Activated CD4-positive, alpha-beta memory T cell treated with anti-CD3 and anti-CD28 coated beads for 36 hours (primary cell): ENCODE data around the gene TNFRSF13B. TPM values are rescaled to one million over a fixed set of nuclear protein-coding genes. Genes with fewer than 3 reads are reported as not detected.
"Not testable (repeated sequence)": the region's sequence is repeated elsewhere in the genome, so short reads cannot be mapped to it uniquely, and the experiment has no call there.

ENCODE experiments used
- CTCF ChIA-PET: fragments of 350-600 bp; sonication (Branson Sonifier 250); formaldehyde crosslinking; loops from one replicate; lab custom pipeline; 2021; ENCODE audit warnings: antibody characterized with exemption, inconsistent platforms; lab: Charles Lee
- POLR2A ChIA-PET: fragments of 350-600 bp; sonication (Branson Sonifier 250); formaldehyde crosslinking; loops from one replicate; lab custom pipeline; 2021; ENCODE audit warnings: antibody characterized with exemption; lab: Charles Lee
- DNase-seq: peaks from one replicate; pipeline ENCODE4 v3.0.0-alpha.2; 2020
- H3K27ac Mint-ChIP-seq: one replicate; pipeline ENCODE4 v1.8.0; 2021; ENCODE audit warnings: mixed read lengths
- H3K27me3 Mint-ChIP-seq: one replicate; pipeline ENCODE4 v1.8.0; 2021; ENCODE audit warnings: mixed read lengths
- H3K36me3 Mint-ChIP-seq: one replicate; pipeline ENCODE4 v1.8.0; 2021; ENCODE audit warnings: mixed read lengths
- H3K4me1 Mint-ChIP-seq: one replicate; pipeline ENCODE4 v1.8.0; 2021; ENCODE audit warnings: low read depth, mixed read lengths
- H3K4me3 Mint-ChIP-seq: one replicate; pipeline ENCODE4 v1.8.0; 2021; ENCODE audit warnings: mild to moderate bottlenecking, mixed read lengths
- H3K9me3 Mint-ChIP-seq: one replicate; pipeline ENCODE4 v1.8.0; 2021; ENCODE audit warnings: mixed read lengths
- intact Hi-C: fragments of 100-400 bp; cut with micrococcal nuclease; formaldehyde crosslinking; loops from one replicate; pipeline ENCODE4 v1.15.1; 2023
- total RNA-seq, 2 experiments: library from RNA; stranded (reverse); gene quantifications; one replicate each; pipeline ENCODE4 v1.2.3, GENCODE V29; 2021

TNFRSF13B gene
- total RNA-seq, 2 experiments from 2014 or later, result not detected

DNA sequence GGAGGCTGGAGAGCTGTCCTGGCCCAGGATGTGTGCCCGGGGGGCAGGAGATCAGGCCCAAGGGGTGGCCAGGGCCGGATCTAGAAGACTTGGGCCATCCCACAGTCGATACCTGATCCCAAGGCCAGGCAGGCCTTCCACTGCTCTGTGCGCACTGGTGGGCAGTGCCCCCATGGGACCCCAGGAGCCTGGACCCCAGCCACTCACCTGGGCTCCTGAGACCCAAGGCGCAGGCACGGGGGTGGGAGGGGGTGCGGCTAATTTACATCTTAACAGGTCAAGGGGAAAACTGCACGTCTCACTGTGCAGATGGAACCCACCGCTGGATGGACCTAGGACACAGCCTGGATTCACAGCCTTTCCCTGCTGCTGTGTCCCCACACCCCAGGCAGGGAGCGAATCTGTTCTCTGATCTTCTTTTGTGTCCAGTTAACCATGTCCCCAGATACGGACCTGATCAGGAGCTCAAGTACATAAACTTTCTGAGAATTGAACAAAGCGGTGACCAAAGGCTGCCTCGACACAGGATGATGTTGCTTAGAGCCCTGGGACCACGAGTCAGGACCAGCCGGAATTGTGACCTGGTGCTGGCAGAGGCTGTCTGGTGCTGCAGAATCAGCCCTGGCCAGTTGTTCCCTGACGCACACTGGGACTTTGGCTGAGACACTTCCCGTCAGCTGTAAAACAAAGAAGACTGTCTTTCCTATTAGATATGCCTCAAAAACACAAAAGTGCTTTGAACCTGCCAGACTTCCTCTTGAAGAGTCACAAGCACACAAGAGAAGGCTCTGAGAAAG is 60.6 kb downstream of the TNFRSF13B start:
- H3K4me3 Mint-ChIP-seq, result no peak overlapping the region
- POLR2A ChIA-PET, result no interaction called here

GRCh38 chr17:16910341-16910740 is 61.6 kb downstream of the TNFRSF13B start:
- H3K27me3 Mint-ChIP-seq, result peaks cover 13% of the 10 kb centered on the region
- intact Hi-C loops, result no loop called here
- ChIA-PET POLR2A (no interaction called here), CTCF (no interaction called here)
- no peaks in the 10 kb centered on the region for H3K9me3 Mint-ChIP-seq
- no peaks in the 10 kb centered on the region for H3K36me3 Mint-ChIP-seq
- no peak overlapping the region for H3K4me3 Mint-ChIP-seq
- no peak overlapping the region for H3K27ac Mint-ChIP-seq
- DNase-seq, result no peak
- peaks cover 20% of the 10 kb centered on the region for H3K4me1 Mint-ChIP-seq

More for the DNA sequence above, 60.6 kb downstream of the TNFRSF13B start:
- intact Hi-C loops, result no loop called here
- CTCF ChIA-PET, result no interaction called here
- Mint-ChIP-seq H3K27me3 (peaks cover 7% of the 10 kb centered on the region), H3K27ac (no peak overlapping the region), H3K9me3 (no peaks in the 10 kb centered on the region), H3K36me3 (no peaks in the 10 kb centered on the region), H3K4me1 (peaks cover 17% of the 10 kb centered on the region)
- DNase-seq, result no peak

GRCh38 chr17:16909472-16910246 is 62.3 kb downstream of the TNFRSF13B start:
- no peak overlapping the region for H3K27ac Mint-ChIP-seq
- peaks cover 20% of the 10 kb centered on the region for H3K4me1 Mint-ChIP-seq
- intact Hi-C loops, result no loop called here
- no peak for DNase-seq
- peaks cover 14% of the 10 kb centered on the region for H3K27me3 Mint-ChIP-seq
- H3K4me3 Mint-ChIP-seq, result no peak overlapping the region
- H3K9me3 Mint-ChIP-seq, result no peaks in the 10 kb centered on the region
- POLR2A ChIA-PET, result no interaction called here
- CTCF ChIA-PET, result no interaction called here
- no peaks in the 10 kb centered on the region for H3K36me3 Mint-ChIP-seq

DNA sequence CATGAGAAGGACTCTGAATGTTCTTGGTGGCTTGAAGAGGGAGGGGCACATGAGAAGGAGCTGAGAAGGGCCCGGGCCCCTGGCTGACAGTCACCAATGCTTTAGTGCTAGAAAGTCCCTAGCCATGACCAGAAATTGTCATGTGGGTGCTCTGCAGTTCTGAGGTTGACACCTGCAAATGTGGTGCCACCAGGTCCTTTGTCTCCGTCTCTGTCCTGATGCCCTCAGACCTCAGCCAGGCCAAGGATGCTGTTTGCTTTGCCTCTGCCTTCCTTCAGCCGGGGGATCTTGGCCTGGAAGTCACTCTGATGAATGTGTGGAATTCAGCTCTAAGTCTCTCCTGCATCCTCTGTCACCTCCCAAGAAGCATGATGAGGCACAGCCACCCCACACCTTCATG is 63.6 kb downstream of the TNFRSF13B start:
- peaks cover 22% of the 10 kb centered on the region for H3K27me3 Mint-ChIP-seq

DNA sequence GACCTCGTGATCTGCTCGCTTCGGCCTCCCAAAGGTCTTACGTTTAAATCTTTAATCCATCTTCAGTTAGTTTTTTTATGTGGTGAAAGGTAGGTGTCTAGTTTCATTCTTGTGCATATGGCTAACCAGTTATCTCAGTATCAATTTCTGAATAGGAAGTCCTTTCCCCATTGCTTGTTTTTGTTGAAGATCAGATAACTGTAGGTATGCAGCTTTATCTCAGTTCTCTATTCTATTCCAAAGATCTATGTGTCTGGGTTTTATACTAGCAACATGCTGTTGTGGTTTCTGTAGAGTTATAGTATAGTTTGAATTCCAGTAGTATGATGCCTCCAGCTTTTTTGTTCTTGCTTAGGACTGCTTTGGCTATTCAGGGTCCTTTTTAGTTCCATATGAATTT is 65.2 kb downstream of the TNFRSF13B start:
- no peaks in the 10 kb centered on the region for H3K36me3 Mint-ChIP-seq

More for the DNA sequence above, 63.6 kb downstream of the TNFRSF13B start:
- H3K9me3 Mint-ChIP-seq, result no peaks in the 10 kb centered on the region
- peaks cover 20% of the 10 kb centered on the region for H3K4me1 Mint-ChIP-seq
- POLR2A ChIA-PET, result no interaction called here
- DNase-seq, result no peak
- no peak overlapping the region for H3K4me3 Mint-ChIP-seq
- CTCF ChIA-PET, result no interaction called here
- H3K36me3 Mint-ChIP-seq, result no peaks in the 10 kb centered on the region
- intact Hi-C loops, result no loop called here
- no peak overlapping the region for H3K27ac Mint-ChIP-seq

GRCh38 chr17:16905593-16906191 is 66.2 kb downstream of the TNFRSF13B start:
- no peak overlapping the region for H3K27ac Mint-ChIP-seq
- no peak overlapping the region for H3K4me3 Mint-ChIP-seq
- intact Hi-C loops, result no loop called here
- peaks cover 44% of the 10 kb centered on the region for H3K27me3 Mint-ChIP-seq
- CTCF ChIA-PET, result no interaction called here
- no peaks in the 10 kb centered on the region for H3K9me3 Mint-ChIP-seq
- H3K4me1 Mint-ChIP-seq, result peaks cover 13% of the 10 kb centered on the region
- POLR2A ChIA-PET, result no interaction called here
- H3K36me3 Mint-ChIP-seq, result no peaks in the 10 kb centered on the region
- no peak for DNase-seq

More for the DNA sequence above, 65.2 kb downstream of the TNFRSF13B start:
- peaks cover 35% of the 10 kb centered on the region for H3K27me3 Mint-ChIP-seq
- DNase-seq, result no peak
- POLR2A ChIA-PET, result no interaction called here
- H3K9me3 Mint-ChIP-seq, result no peaks in the 10 kb centered on the region
- H3K4me1 Mint-ChIP-seq, result peaks cover 20% of the 10 kb centered on the region
- intact Hi-C loops, result no loop called here
- no peak overlapping the region for H3K4me3 Mint-ChIP-seq
- CTCF ChIA-PET, result interaction anchor here (0.6 kb wide), 1 partner anchor 323 kb away, joined by 3 read pairs; no protein-coding TSS in a partner anchor
- no peak overlapping the region for H3K27ac Mint-ChIP-seq

DNA sequence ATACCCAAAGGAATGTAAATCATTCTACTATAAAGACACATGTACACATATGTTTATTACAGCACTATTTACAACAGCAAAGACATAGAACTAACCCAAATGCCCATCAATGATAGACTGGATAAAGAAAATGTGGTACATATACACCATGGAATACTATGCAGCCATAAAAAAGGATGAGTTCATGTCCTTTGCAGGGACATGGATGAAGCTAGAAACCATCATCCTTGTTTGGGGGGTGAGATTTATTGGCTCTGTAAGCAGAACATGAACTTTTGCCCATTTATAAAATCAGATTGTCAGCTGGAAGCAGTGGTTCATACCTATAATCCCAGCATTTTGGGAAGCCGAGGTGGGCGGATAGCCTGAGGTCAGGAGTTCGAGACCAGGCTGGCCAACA is 68.8 kb downstream of the TNFRSF13B start:
- H3K36me3 Mint-ChIP-seq, intact Hi-C loops, CTCF ChIA-PET, DNase-seq, H3K27ac Mint-ChIP-seq, POLR2A ChIA-PET, H3K4me3 Mint-ChIP-seq, H3K9me3 Mint-ChIP-seq: not testable (repeated sequence)
- H3K27me3 Mint-ChIP-seq, result peaks cover 48% of the 10 kb centered on the region
- peaks cover 12% of the 10 kb centered on the region for H3K4me1 Mint-ChIP-seq

DNA sequence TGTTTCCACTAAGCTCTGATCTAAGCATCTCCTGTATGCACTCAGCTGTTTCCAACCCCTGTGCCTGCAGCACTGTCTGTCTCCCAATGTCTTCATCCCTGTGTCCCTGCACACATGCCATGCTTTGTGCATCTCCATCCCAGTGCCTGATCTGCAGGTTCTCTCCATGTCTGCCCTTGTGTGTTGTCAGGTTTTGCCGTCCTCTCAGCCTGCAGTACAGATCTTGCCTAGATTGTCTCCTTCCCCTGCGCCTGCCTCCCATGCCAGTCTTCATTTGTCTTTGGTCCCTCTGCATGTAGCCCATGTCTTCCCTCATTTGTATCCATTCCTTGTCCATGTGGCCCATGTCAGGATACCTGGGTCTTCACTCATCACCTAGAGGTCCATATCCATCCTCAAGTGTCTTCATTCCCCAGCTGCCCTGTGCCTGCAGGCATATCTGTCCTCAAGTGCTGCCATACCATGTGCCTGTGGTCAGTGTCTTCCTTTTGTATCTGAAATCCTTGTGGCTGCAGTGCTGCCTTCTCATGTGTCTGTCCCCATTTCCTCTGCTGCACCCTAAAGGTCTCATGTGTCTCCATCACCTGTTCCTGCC is 71.5 kb downstream of the TNFRSF13B start:
- Mint-ChIP-seq H3K9me3 (no peaks in the 10 kb centered on the region), H3K27ac (no peak overlapping the region)
- DNase-seq, result no peak

DNA sequence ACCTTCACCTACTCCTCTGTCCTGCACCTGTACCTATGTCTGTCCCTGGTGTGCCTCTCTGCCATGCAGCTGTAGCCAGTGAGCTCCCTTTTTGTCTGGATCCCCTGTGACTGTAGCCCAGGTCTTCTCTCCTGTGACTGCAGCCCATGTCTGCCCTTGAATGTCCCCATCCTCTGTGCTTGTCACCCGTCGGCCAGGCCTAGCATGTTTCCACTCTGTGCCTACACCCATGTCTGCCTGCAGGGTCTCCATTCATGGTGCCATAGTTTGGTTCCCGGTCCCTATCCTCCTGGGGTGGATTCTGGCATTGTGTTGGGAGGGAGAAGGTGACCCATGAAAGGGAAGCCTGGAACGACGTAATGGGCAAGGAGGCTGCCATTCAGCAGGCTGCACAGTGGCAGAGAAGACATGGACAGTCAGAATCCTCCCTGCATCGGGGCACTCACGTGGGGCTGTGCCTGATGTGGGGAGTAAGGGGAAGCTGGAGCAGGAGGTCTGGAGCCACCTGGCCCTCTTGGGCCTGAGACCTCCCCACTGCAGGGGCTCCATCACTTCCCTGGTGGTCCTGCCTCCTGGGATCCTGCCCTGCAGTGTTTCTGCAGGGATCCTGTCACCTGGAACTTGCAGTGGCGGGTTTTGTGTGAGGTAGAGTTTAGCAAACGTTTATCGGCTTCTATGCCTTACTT is 74.6 kb downstream of the TNFRSF13B start:
- H3K4me1 Mint-ChIP-seq, CTCF ChIA-PET, H3K4me3 Mint-ChIP-seq, H3K9me3 Mint-ChIP-seq, intact Hi-C loops, POLR2A ChIA-PET, DNase-seq, H3K36me3 Mint-ChIP-seq, H3K27ac Mint-ChIP-seq: not testable (repeated sequence)
- peaks cover 23% of the 10 kb centered on the region for H3K27me3 Mint-ChIP-seq

More for the DNA sequence above, 71.5 kb downstream of the TNFRSF13B start:
- Mint-ChIP-seq H3K36me3 (no peaks in the 10 kb centered on the region), H3K27me3 (peaks cover 40% of the 10 kb centered on the region), H3K4me1 (no peaks in the 10 kb centered on the region), H3K4me3 (no peak overlapping the region)
- CTCF ChIA-PET, result no interaction called here
- POLR2A ChIA-PET, result no interaction called here
- intact Hi-C loops, result no loop called here

DNA sequence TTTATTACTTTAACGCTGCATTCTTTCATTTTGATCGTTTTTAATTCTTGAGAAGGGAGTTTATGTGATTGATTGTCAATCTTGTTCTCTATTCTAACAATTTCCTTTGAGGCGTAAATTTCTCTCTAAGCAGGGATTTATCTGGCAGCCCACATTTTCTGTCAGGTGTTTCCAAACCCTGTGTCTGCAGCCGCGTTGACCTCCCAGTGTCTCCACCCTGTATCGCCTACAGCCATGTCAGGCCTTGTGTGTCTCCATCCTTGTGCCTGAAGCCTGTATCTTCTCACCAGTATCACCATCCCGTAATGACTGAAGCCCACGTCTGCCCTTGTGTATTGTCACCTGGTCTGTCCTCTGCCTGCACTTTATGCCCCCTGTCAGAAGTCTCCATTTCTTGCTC is 75.7 kb downstream of the TNFRSF13B start:
- H3K9me3 Mint-ChIP-seq, DNase-seq, H3K4me1 Mint-ChIP-seq, CTCF ChIA-PET, H3K4me3 Mint-ChIP-seq, intact Hi-C loops, POLR2A ChIA-PET, H3K36me3 Mint-ChIP-seq, H3K27ac Mint-ChIP-seq: not testable (repeated sequence)
- peaks cover 13% of the 10 kb centered on the region for H3K27me3 Mint-ChIP-seq

DNA sequence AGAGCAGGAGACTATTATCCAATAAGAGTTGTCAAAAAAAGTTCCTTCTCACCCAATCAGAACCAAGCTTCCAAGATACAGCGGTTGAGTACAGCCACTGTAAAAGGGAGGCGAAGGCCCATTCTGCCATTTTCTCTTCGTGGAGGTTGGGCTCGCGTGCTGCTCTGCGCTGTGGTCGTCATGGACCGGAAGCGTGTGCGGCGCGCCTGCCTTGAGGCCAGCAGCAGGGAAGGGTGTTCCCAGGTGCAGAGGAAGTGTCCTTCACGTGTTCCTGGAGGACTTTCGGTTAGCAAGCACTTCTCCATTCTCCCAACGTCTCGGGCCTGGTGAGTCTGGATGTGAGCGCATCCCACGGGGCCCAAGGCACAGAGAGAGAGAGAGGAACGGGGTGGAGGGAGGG is 78.4 kb downstream of the TNFRSF13B start:
- CTCF ChIA-PET, H3K36me3 Mint-ChIP-seq, POLR2A ChIA-PET, H3K4me1 Mint-ChIP-seq, DNase-seq, H3K27ac Mint-ChIP-seq, H3K27me3 Mint-ChIP-seq, H3K4me3 Mint-ChIP-seq, H3K9me3 Mint-ChIP-seq, intact Hi-C loops: not testable (repeated sequence)
